Measurements from ENCODE around the gene MAN1A1.

Gene MAN1A1

GRCh38 chr6:119147101-119148053 lies 202.2 kb downstream of the MAN1A1 start:
- no peaks in the 10 kb centered on the region for H3K27me3 ChIP-seq (ENCODE audit: control insufficient read depth, insufficient read depth, low read length)
- H3K9ac ChIP-seq (ENCODE audit: low read length) = no peak overlapping the region
- no peaks in the 10 kb centered on the region for H3K9me3 ChIP-seq (ENCODE audit: control insufficient read depth, low read length)
- no peak overlapping the region for H3K4me3 ChIP-seq (ENCODE audit: low read length)
- H3K36me3 ChIP-seq (ENCODE audit: control insufficient read depth, insufficient read depth, low read length) = no peaks in the 10 kb centered on the region
- peaks cover 11% of the 10 kb centered on the region for H3K4me1 ChIP-seq (ENCODE audit: control insufficient read depth, insufficient read depth, low read length)

- Histone ChIP-seq H3K27me3 (ENCODE audit: control insufficient read depth, insufficient read depth, low read length) (no peaks in the 10 kb centered on the region), H3K4me1 (ENCODE audit: control insufficient read depth, insufficient read depth, low read length) (peaks cover 11% of the 10 kb centered on the region), H3K4me3 (ENCODE audit: low read length) (no peak overlapping the region), H3K9ac (ENCODE audit: low read length) (no peak overlapping the region), H3K36me3 (ENCODE audit: control insufficient read depth, insufficient read depth, low read length) (no peaks in the 10 kb centered on the region), H3K9me3 (ENCODE audit: control insufficient read depth, low read length) (no peaks in the 10 kb centered on the region)
Measured at GRCh38 chr6:119145111-119145510, 204.4 kb downstream of the MAN1A1 start.

- H3K9ac ChIP-seq (ENCODE audit: low read length) = no peak overlapping the region
- peaks cover 3% of the 10 kb centered on the region for H3K4me1 ChIP-seq (ENCODE audit: control insufficient read depth, insufficient read depth, low read length)
- no peaks in the 10 kb centered on the region for H3K27me3 ChIP-seq (ENCODE audit: control insufficient read depth, insufficient read depth, low read length)
- no peaks in the 10 kb centered on the region for H3K36me3 ChIP-seq (ENCODE audit: control insufficient read depth, insufficient read depth, low read length)
- no peaks in the 10 kb centered on the region for H3K9me3 ChIP-seq (ENCODE audit: control insufficient read depth, low read length)
- H3K4me3 ChIP-seq (ENCODE audit: low read length) = no peak overlapping the region
Measured at GRCh38 chr6:119142637-119143036, 206.9 kb downstream of the MAN1A1 start.

GRCh38 chr6:119142041-119142440 lies 207.5 kb downstream of the MAN1A1 start:
- Histone ChIP-seq H3K9ac (ENCODE audit: low read length) (no peak overlapping the region), H3K4me3 (ENCODE audit: low read length) (no peak overlapping the region), H3K4me1 (ENCODE audit: control insufficient read depth, insufficient read depth, low read length) (no peaks in the 10 kb centered on the region), H3K9me3 (ENCODE audit: control insufficient read depth, low read length) (no peaks in the 10 kb centered on the region), H3K36me3 (ENCODE audit: control insufficient read depth, insufficient read depth, low read length) (no peaks in the 10 kb centered on the region), H3K27me3 (ENCODE audit: control insufficient read depth, insufficient read depth, low read length) (no peaks in the 10 kb centered on the region)

GRCh38 chr6:119140196-119141140 lies 209.1 kb downstream of the MAN1A1 start:
- no peaks in the 10 kb centered on the region for H3K4me1 ChIP-seq (ENCODE audit: control insufficient read depth, insufficient read depth, low read length)
- H3K9me3 ChIP-seq (ENCODE audit: control insufficient read depth, low read length) = no peaks in the 10 kb centered on the region
- H3K27me3 ChIP-seq (ENCODE audit: control insufficient read depth, insufficient read depth, low read length) = no peaks in the 10 kb centered on the region

GRCh38 chr6:119138906-119139541 lies 210.5 kb downstream of the MAN1A1 start:
- H3K4me1 ChIP-seq (ENCODE audit: control insufficient read depth, insufficient read depth, low read length) = no peaks in the 10 kb centered on the region

More at GRCh38 chr6:119140196-119141140, 209.1 kb downstream of the MAN1A1 start:
- no peak overlapping the region for H3K4me3 ChIP-seq (ENCODE audit: low read length)
- no peaks in the 10 kb centered on the region for H3K36me3 ChIP-seq (ENCODE audit: control insufficient read depth, insufficient read depth, low read length)
- no peak overlapping the region for H3K9ac ChIP-seq (ENCODE audit: low read length)

GRCh38 chr6:119137194-119138072 lies 212.1 kb downstream of the MAN1A1 start:
- Histone ChIP-seq H3K4me1 (ENCODE audit: control insufficient read depth, insufficient read depth, low read length) (no peaks in the 10 kb centered on the region), H3K27me3 (ENCODE audit: control insufficient read depth, insufficient read depth, low read length) (no peaks in the 10 kb centered on the region), H3K9ac (ENCODE audit: low read length) (no peak overlapping the region), H3K4me3 (ENCODE audit: low read length) (no peak overlapping the region), H3K9me3 (ENCODE audit: control insufficient read depth, low read length) (no peaks in the 10 kb centered on the region), H3K36me3 (ENCODE audit: control insufficient read depth, insufficient read depth, low read length) (no peaks in the 10 kb centered on the region)

More at GRCh38 chr6:119138906-119139541, 210.5 kb downstream of the MAN1A1 start:
- Histone ChIP-seq H3K9me3 (ENCODE audit: control insufficient read depth, low read length) (no peaks in the 10 kb centered on the region), H3K36me3 (ENCODE audit: control insufficient read depth, insufficient read depth, low read length) (no peaks in the 10 kb centered on the region), H3K9ac (ENCODE audit: low read length) (no peak overlapping the region), H3K27me3 (ENCODE audit: control insufficient read depth, insufficient read depth, low read length) (no peaks in the 10 kb centered on the region), H3K4me3 (ENCODE audit: low read length) (no peak overlapping the region)

GRCh38 chr6:119134752-119135151 lies 214.8 kb downstream of the MAN1A1 start:
- no peaks in the 10 kb centered on the region for H3K36me3 ChIP-seq (ENCODE audit: control insufficient read depth, insufficient read depth, low read length)
- no peaks in the 10 kb centered on the region for H3K27me3 ChIP-seq (ENCODE audit: control insufficient read depth, insufficient read depth, low read length)
- H3K4me1 ChIP-seq (ENCODE audit: control insufficient read depth, insufficient read depth, low read length) = peaks cover 6% of the 10 kb centered on the region
- H3K9ac ChIP-seq (ENCODE audit: low read length) = no peak overlapping the region
- no peaks in the 10 kb centered on the region for H3K9me3 ChIP-seq (ENCODE audit: control insufficient read depth, low read length)
- no peak overlapping the region for H3K4me3 ChIP-seq (ENCODE audit: low read length)

- Histone ChIP-seq H3K36me3 (ENCODE audit: control insufficient read depth, insufficient read depth, low read length) (no peaks in the 10 kb centered on the region), H3K4me1 (ENCODE audit: control insufficient read depth, insufficient read depth, low read length) (peaks cover 14% of the 10 kb centered on the region), H3K9ac (ENCODE audit: low read length) (no peak overlapping the region), H3K4me3 (ENCODE audit: low read length) (no peak overlapping the region), H3K27me3 (ENCODE audit: control insufficient read depth, insufficient read depth, low read length) (no peaks in the 10 kb centered on the region), H3K9me3 (ENCODE audit: control insufficient read depth, low read length) (no peaks in the 10 kb centered on the region)
Measured at GRCh38 chr6:119133400-119133799, 216.2 kb downstream of the MAN1A1 start.

GRCh38 chr6:119132261-119132981 lies 217.1 kb downstream of the MAN1A1 start:
- Histone ChIP-seq H3K27me3 (ENCODE audit: control insufficient read depth, insufficient read depth, low read length) (no peaks in the 10 kb centered on the region), H3K9me3 (ENCODE audit: control insufficient read depth, low read length) (no peaks in the 10 kb centered on the region), H3K4me3 (ENCODE audit: low read length) (no peak overlapping the region), H3K36me3 (ENCODE audit: control insufficient read depth, insufficient read depth, low read length) (no peaks in the 10 kb centered on the region), H3K9ac (ENCODE audit: low read length) (no peak overlapping the region), H3K4me1 (ENCODE audit: control insufficient read depth, insufficient read depth, low read length) (peaks cover 14% of the 10 kb centered on the region)

All from mucosa of stomach (tissue), 1 donor.